HepG2 (cell line): ENCODE measurements around the gene REPIN1. TPM values are rescaled to one million over a fixed set of nuclear protein-coding genes. Genes with fewer than 3 reads are reported as not detected.

Experiments
- ATAC-seq: fragments of 200-7000 bp; cut with Tn5 transposase; 3 replicates; pipeline ENCODE4 v1.9.1; 2020; ENCODE audit warnings: mild to moderate bottlenecking, moderate library complexity
- BruUV-seq: library from RNA; stranded (reverse); fragments of 400-500 nt; replicated peaks from 2 replicates; lab custom pipeline; 2021; lab: Mats Ljungman, UMichigan
- CTCF ChIA-PET: fragments of 300-600 bp; formaldehyde crosslinking; extraction: SDS; loops from one replicate; lab custom pipeline; 2021; ENCODE audit warnings: low total read pairs, inconsistent platforms, low intra/inter-chr PET ratio; lab: Yijun Ruan, JAX
- POLR2A ChIA-PET: fragments of 350-600 bp; sonication (Branson Sonifier 250); formaldehyde crosslinking; loops from one replicate; lab custom pipeline; 2020; ENCODE audit warnings: antibody characterized with exemption, inconsistent platforms; lab: Yijun Ruan, JAX
- DNase-seq: peaks from one replicate; pipeline ENCODE4 v3.0.0-alpha.2; 2015; ENCODE audit warnings: low spot score
- FAIRE-seq: peaks from 3 replicates; lab custom pipeline; 2011; peaks lifted over from hg19 to GRCh38; lab: Jason Lieb, UNC
- H2AFZ ChIP-seq: one replicate; pipeline ENCODE4 v1.6.1; 2011; ENCODE audit warnings: low read length, inconsistent platforms
- H3K27ac ChIP-seq: fragments of 300-600 bp; 3 replicates; pipeline ENCODE4 v1.8.0; 2011; ENCODE audit warnings: mixed run types, mild to moderate bottlenecking, mixed read lengths, low read length, inconsistent platforms; ENCODE audit not compliant: insufficient read depth; ENCODE audit errors: extremely low read length
- H3K27me3 ChIP-seq, 2 experiments: fragments of 200-600 bp in 1 of 2; 2 replicates in 1 of 2; 3 replicates in 1 of 2; pipeline versions ENCODE4 v1.6.0 to v1.8.0; 2011; ENCODE audit warnings: low read length in 2 of 2, mild to moderate bottlenecking in 2 of 2, moderate library complexity in 2 of 2, inconsistent platforms in 1 of 2; ENCODE audit not compliant: insufficient read depth in 2 of 2, control insufficient read depth in 1 of 2
- H3K36me3 ChIP-seq, 2 experiments: fragments of 200-600 bp in 1 of 2; replicated peaks in 1 of 2; 2 replicates in 1 of 2; 3 replicates in 1 of 2; pipeline versions ENCODE4 v1.5.1 to v1.8.0; 2011; ENCODE audit warnings: low read length in 2 of 2, inconsistent platforms in 1 of 2; ENCODE audit not compliant: insufficient read depth in 2 of 2, control insufficient read depth in 1 of 2
- H3K4me1 ChIP-seq: 2 replicates; pipeline ENCODE4 v1.5.1; 2012; ENCODE audit warnings: low read length, inconsistent platforms; ENCODE audit not compliant: insufficient read depth
- H3K4me2 ChIP-seq: 2 replicates; pipeline ENCODE4 v1.6.0; 2011; ENCODE audit warnings: low read depth, low read length, inconsistent platforms
- H3K4me3 ChIP-seq, 3 experiments: fragments of 200-600 bp in 1 of 3; sonication (generic), shearing (Covaris generic) in 1 of 3; replicated peaks in 1 of 3; 2 replicates each; pipeline ENCODE4 v1.5.1; 2011 to 2016; ENCODE audit warnings: low read length in 3 of 3, inconsistent platforms in 2 of 3, low read depth in 2 of 3, mild to moderate bottlenecking in 2 of 3, control low read depth in 1 of 3, mixed read lengths in 1 of 3; ENCODE audit not compliant: insufficient read depth in 1 of 3
- H3K79me2 ChIP-seq: one replicate; pipeline ENCODE4 v1.6.1; 2011; ENCODE audit warnings: low read length, inconsistent platforms; ENCODE audit not compliant: insufficient read depth
- H3K9ac ChIP-seq: 2 replicates; pipeline ENCODE4 v1.6.0; 2011; ENCODE audit warnings: mild to moderate bottlenecking, low read depth, low read length, inconsistent platforms; ENCODE audit not compliant: insufficient read depth
- H3K9me3 ChIP-seq: 2 replicates; pipeline ENCODE4 v1.5.1; 2012; ENCODE audit warnings: mild to moderate bottlenecking, low read length
- H4K20me1 ChIP-seq: 2 replicates; pipeline ENCODE4 v1.6.0; 2011; ENCODE audit warnings: inconsistent platforms, mild to moderate bottlenecking, low read length, moderate library complexity; ENCODE audit not compliant: insufficient read depth
- ARNT ChIP-seq: fragments of 450-650 bp; IDR thresholded peaks from 2 replicates; pipeline ENCODE4 v1.6.1; 2017
- BRD4 ChIP-seq: sonication (generic); formaldehyde crosslinking; IDR thresholded peaks from 2 replicates; pipeline ENCODE4 v1.4.0; 2020; ENCODE audit warnings: missing genetic modification reagents
- CHD4 ChIP-seq: fragments of 200-600 bp; sonication (generic); IDR thresholded peaks from 2 replicates; pipeline ENCODE4 v1.7.0; 2017; ENCODE audit warnings: mild to moderate bottlenecking, low read length, borderline replicate concordance
- GTF2F1 ChIP-seq: fragments of 150-350 bp; IDR thresholded peaks from 2 replicates; pipeline ENCODE4 v1.6.1; 2014; ENCODE audit warnings: low read length
- JARID2 ChIP-seq: sonication (generic); formaldehyde crosslinking; IDR thresholded peaks from 2 replicates; pipeline ENCODE4 v1.8.1; 2023; ENCODE audit warnings: missing genetic modification reagents, inconsistent platforms; ENCODE audit not compliant: insufficient replicate concordance
- SMC3 ChIP-seq: IDR thresholded peaks from 2 replicates; pipeline ENCODE4 v1.6.1; 2011; ENCODE audit warnings: low read length, improper control_type of control experiment
- TBX2 ChIP-seq: sonication (generic); formaldehyde crosslinking; IDR thresholded peaks from 2 replicates; pipeline ENCODE4 v1.5.0; 2020; ENCODE audit warnings: missing genetic modification reagents, mild to moderate bottlenecking, borderline replicate concordance
- ZFP41 ChIP-seq: sonication (generic); formaldehyde crosslinking; IDR thresholded peaks from 2 replicates; pipeline ENCODE4 v1.4.0; 2020; ENCODE audit warnings: mild to moderate bottlenecking, missing genetic modification reagents, borderline replicate concordance
- ZNF276 ChIP-seq: sonication (generic); formaldehyde crosslinking; IDR thresholded peaks from 2 replicates; pipeline ENCODE4 v1.4.0; 2020; ENCODE audit warnings: mild to moderate bottlenecking, low read depth, missing genetic modification reagents
- WGBS: methylation state at CpG from one replicate; pipeline ENCODE4 v1.1.6; 2017; ENCODE audit warnings: low lambda C conversion rate; 5-methylcytosine and 5-hydroxymethylcytosine counted together
- in situ Hi-C: cut with HindIII; loops from 2 replicates; pipeline ENCODE4 v1.10.0; 2017; ENCODE audit warnings: low pct_unique_long_range_greater_than_20kb; ENCODE audit not compliant: extremely low pct_ligation_motif_present
- intact Hi-C: fragments of 100-400 bp; cut with micrococcal nuclease; formaldehyde crosslinking; loops from one replicate; pipeline ENCODE4 v1.10.0; 2022; ENCODE audit not compliant: unreplicated experiment
- polyA plus RNA-seq, 8 experiments: library from polyadenylated mRNA; depleted of rRNA in 3 of 8; stranded (reverse) in 7 of 8; unstranded in 1 of 8; fragments of >200 nt; fragmentation: Illumina TruSeq in 4 of 8; extraction: Trizol in 4 of 8; gene quantifications; 2 replicates each; pipeline versions ENCODE4 v1.2.1 to v1.2.3, GENCODE V29; 2011 to 2016; ENCODE audit warnings: low read depth in 4 of 8, missing spikeins in 1 of 8, mixed read lengths in 1 of 8; ENCODE audit not compliant: insufficient read depth in 1 of 8
- total RNA-seq, 5 experiments: library from RNA; depleted of rRNA; stranded (reverse); fragments of >200 nt; fragmentation: Illumina TruSeq; extraction: Trizol; gene quantifications; 2 replicates each; pipeline ENCODE4 v1.2.3, GENCODE V29; 2016; ENCODE audit warnings: low read depth in 1 of 5
- TF ChIP-seq, protein P1 (sequence below): sonication (generic); formaldehyde crosslinking; IDR thresholded peaks from 2 replicates; pipeline ENCODE4 v1.8.1; 2022; ENCODE audit warnings: low read depth, mild to moderate bottlenecking, missing genetic modification reagents

Gene REPIN1
- total and polyA plus RNA-seq, 2 of the 13 experiments (the other 11 are each of a cell fraction or from before 2014, with no cell fraction given) = 69.9 to 108 TPM

- TF ChIP-seq ARNT (no peak), ZNF276 (CRISPR knock-in tag) (no peak), JARID2 (CRISPR knock-in tag) (no peak), SMC3 (no peak), GTF2F1 (no peak)
- Histone ChIP-seq H3K79me2 (peaks cover 3% of the 10 kb centered on the region), H3K9me3 (no peaks in the 10 kb centered on the region), H3K4me3 (no peak overlapping the region), H3K9ac (no peak overlapping the region), H3K4me1 (peaks cover 34% of the 10 kb centered on the region), H4K20me1 (no peaks in the 10 kb centered on the region), H3K27me3 (no peaks in the 10 kb centered on the region; a peak in 1 of 5 replicates), H3K36me3 (no peaks in the 10 kb centered on the region), H3K4me2 (no peak overlapping the region), H3K27ac (no peak overlapping the region), H2AFZ (no peak overlapping the region)
- intact Hi-C loops = loop anchor here (5.0 kb wide), 1 partner anchor 43 kb away; no protein-coding TSS in a partner anchor
- no TSS peak for BruUV-seq
- ATAC-seq (no peak), FAIRE-seq (no peak), DNase-seq (no peak)
- ChIA-PET POLR2A (interaction anchor here (1.6 to 4.7 kb wide), 2 partner anchors 15 to 25 kb away, joined by 3 to 40 read pairs; partner anchors contain the start of gene REPIN1), CTCF (no interaction called here)
- in situ Hi-C loops = loop anchor here (5.0 kb wide), 1 partner anchor 58 kb away; no protein-coding TSS in a partner anchor
Observed at GRCh38 chr7:150344299-150344698, 24.3 kb upstream of the REPIN1 start.

- TF ChIP-seq, protein P1, sequence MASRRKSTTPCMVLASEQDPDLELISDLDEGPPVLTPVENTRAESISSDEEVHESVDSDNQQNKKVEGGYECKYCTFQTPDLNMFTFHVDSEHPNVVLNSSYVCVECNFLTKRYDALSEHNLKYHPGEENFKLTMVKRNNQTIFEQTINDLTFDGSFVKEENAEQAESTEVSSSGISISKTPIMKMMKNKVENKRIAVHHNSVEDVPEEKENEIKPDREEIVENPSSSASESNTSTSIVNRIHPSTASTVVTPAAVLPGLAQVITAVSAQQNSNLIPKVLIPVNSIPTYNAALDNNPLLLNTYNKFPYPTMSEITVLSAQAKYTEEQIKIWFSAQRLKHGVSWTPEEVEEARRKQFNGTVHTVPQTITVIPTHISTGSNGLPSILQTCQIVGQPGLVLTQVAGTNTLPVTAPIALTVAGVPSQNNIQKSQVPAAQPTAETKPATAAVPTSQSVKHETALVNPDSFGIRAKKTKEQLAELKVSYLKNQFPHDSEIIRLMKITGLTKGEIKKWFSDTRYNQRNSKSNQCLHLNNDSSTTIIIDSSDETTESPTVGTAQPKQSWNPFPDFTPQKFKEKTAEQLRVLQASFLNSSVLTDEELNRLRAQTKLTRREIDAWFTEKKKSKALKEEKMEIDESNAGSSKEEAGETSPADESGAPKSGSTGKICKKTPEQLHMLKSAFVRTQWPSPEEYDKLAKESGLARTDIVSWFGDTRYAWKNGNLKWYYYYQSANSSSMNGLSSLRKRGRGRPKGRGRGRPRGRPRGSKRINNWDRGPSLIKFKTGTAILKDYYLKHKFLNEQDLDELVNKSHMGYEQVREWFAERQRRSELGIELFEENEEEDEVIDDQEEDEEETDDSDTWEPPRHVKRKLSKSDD (CRISPR knock-in tag) = no peak
- TF ChIP-seq GTF2F1 (no peak), BRD4 (CRISPR knock-in tag) (no peak), ZFP41 (CRISPR knock-in tag) (no peak), TBX2 (no peak), CHD4 (no peak)
- TF ChIP-seq, all 625 proteins: peak for 0
- intact Hi-C loops (no loop called here), in situ Hi-C loops (no loop called here)
- DNase-seq = no peak
- no peak for ATAC-seq
- H3K4me1 ChIP-seq = peaks cover 27% of the 10 kb centered on the region
- H3K36me3 ChIP-seq = no peaks in the 10 kb centered on the region
- ChIA-PET POLR2A (interaction anchor here (2.1 kb wide), 1 partner anchor 10 kb away, joined by 8 read pairs; no protein-coding TSS in a partner anchor), CTCF (no interaction called here)
- no peaks in the 10 kb centered on the region; a peak in 1 of 5 replicates for H3K27me3 ChIP-seq
- no peak overlapping the region for H3K4me3 ChIP-seq
- WGBS = 94% methylated on average over 1 of the region's 1 CpG
- H4K20me1 ChIP-seq = no peaks in the 10 kb centered on the region
- no peak for FAIRE-seq
- no peak overlapping the region for H2AFZ ChIP-seq
- no peaks in the 10 kb centered on the region for H3K9me3 ChIP-seq
- no peak overlapping the region for H3K27ac ChIP-seq
- no peak overlapping the region for H3K4me2 ChIP-seq
- H3K9ac ChIP-seq = no peak overlapping the region
- peaks cover 3% of the 10 kb centered on the region for H3K79me2 ChIP-seq
- BruUV-seq = no TSS peak
Observed at GRCh38 chr7:150345012-150345411, 23.6 kb upstream of the REPIN1 start.
